Gastroesophageal sphincter (tissue), 3 donors: ENCODE data around the gene RAD51B.

Source experiments
- EP300 ChIP-seq: sonication (generic); formaldehyde crosslinking; IDR thresholded peaks from one replicate; pipeline ENCODE4 v1.6.1; 2017; ENCODE audit warnings: antibody characterized with exemption, mild to moderate bottlenecking
- POLR2A ChIP-seq, 2 donors: fragments of 450-650 bp; IDR thresholded peaks; one replicate each; pipeline ENCODE4 v1.6.1; 2017; ENCODE audit warnings: antibody characterized with exemption in 2 of 2, mild to moderate bottlenecking in 2 of 2, moderate library complexity in 1 of 2
- TF ChIP-seq, protein P1 (sequence below), 4 experiments: fragments of 200-600 bp in 2 of 4; fragments of 450-650 bp in 2 of 4; sonication (generic) in 1 of 4; IDR thresholded peaks; one replicate each; pipeline ENCODE4 v1.5.1; 2017 to 2019; ENCODE audit warnings: antibody characterized with exemption in 4 of 4, mild to moderate bottlenecking in 2 of 4, moderate library complexity in 2 of 4

- TF ChIP-seq, protein P1, sequence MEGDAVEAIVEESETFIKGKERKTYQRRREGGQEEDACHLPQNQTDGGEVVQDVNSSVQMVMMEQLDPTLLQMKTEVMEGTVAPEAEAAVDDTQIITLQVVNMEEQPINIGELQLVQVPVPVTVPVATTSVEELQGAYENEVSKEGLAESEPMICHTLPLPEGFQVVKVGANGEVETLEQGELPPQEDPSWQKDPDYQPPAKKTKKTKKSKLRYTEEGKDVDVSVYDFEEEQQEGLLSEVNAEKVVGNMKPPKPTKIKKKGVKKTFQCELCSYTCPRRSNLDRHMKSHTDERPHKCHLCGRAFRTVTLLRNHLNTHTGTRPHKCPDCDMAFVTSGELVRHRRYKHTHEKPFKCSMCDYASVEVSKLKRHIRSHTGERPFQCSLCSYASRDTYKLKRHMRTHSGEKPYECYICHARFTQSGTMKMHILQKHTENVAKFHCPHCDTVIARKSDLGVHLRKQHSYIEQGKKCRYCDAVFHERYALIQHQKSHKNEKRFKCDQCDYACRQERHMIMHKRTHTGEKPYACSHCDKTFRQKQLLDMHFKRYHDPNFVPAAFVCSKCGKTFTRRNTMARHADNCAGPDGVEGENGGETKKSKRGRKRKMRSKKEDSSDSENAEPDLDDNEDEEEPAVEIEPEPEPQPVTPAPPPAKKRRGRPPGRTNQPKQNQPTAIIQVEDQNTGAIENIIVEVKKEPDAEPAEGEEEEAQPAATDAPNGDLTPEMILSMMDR (IDR thresholded peaks at IDR 0.05) = no peak
- no peak for TF ChIP-seq POLR2A (IDR thresholded peaks at IDR 0.05)
- TF ChIP-seq EP300 = no peak
Measured at GRCh38 chr14:68322940-68323620, 503.5 kb downstream of the RAD51B start.
